Retinal pigment epithelial cell (primary cell): Measurements from ENCODE around the gene RASGEF1C.

Experiments
- DNase-seq: peaks from one replicate; pipeline ENCODE4 v3.0.0-alpha.2; 2010; ENCODE audit warnings: low read depth
- H3K4me3 ChIP-seq: 2 replicates; pipeline ENCODE4 v1.5.1; 2011; ENCODE audit warnings: mild to moderate bottlenecking, low read length, control low read depth, moderate library complexity
- TF ChIP-seq, protein P1 (sequence below): conservative IDR thresholded peaks from 2 replicates; pipeline ENCODE4 v1.5.1; 2011; ENCODE audit warnings: low read depth, low read length, control low read depth, inconsistent platforms

The RASGEF1C gene

DNA sequence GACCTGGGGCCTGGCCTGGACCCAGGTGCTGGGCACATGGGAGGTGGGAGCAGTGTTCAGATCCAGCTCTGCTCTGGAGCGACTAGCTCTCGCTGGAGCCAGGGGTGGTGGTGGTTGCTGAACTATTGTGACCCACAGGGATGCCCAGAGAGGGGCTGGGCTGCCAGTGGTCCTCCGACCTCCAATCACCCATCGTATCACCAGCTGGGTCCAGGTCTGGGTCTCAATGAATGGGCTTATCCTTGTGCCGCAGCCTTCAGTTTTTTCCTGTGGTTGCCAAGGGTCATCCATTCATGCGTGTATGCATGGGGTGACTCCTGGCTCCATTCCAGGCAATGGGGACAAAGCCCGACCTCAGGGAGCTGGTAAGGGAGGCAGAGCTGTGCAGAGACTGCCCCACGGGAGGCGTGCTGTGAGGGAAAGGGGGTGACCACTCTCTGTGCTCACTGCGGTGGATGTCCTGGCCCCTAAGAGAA is 68.9 kb downstream of the RASGEF1C start:
- H3K4me3 ChIP-seq: no peak overlapping the region
- TF ChIP-seq, protein P1, sequence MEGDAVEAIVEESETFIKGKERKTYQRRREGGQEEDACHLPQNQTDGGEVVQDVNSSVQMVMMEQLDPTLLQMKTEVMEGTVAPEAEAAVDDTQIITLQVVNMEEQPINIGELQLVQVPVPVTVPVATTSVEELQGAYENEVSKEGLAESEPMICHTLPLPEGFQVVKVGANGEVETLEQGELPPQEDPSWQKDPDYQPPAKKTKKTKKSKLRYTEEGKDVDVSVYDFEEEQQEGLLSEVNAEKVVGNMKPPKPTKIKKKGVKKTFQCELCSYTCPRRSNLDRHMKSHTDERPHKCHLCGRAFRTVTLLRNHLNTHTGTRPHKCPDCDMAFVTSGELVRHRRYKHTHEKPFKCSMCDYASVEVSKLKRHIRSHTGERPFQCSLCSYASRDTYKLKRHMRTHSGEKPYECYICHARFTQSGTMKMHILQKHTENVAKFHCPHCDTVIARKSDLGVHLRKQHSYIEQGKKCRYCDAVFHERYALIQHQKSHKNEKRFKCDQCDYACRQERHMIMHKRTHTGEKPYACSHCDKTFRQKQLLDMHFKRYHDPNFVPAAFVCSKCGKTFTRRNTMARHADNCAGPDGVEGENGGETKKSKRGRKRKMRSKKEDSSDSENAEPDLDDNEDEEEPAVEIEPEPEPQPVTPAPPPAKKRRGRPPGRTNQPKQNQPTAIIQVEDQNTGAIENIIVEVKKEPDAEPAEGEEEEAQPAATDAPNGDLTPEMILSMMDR: no peak
- no peak for DNase-seq

DNA sequence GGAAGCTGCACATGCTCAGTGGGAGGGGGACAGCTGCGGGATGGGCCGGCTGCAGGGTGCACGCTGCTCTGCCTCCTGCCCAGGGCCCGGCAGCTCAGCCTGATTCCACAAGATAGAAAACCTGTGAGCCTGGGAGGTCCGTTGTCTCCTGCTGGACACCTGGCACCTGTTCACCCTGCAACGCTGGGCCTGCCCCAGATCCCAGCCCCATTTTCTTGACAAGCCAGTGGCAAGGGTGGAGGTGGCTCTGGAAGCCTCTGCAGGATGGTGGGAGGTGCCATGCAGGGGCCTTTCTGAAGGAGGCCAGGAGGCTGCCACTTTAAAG is 69.3 kb downstream of the RASGEF1C start:
- no peak overlapping the region for H3K4me3 ChIP-seq
- TF ChIP-seq, protein P1: no peak
- no peak for DNase-seq

DNA sequence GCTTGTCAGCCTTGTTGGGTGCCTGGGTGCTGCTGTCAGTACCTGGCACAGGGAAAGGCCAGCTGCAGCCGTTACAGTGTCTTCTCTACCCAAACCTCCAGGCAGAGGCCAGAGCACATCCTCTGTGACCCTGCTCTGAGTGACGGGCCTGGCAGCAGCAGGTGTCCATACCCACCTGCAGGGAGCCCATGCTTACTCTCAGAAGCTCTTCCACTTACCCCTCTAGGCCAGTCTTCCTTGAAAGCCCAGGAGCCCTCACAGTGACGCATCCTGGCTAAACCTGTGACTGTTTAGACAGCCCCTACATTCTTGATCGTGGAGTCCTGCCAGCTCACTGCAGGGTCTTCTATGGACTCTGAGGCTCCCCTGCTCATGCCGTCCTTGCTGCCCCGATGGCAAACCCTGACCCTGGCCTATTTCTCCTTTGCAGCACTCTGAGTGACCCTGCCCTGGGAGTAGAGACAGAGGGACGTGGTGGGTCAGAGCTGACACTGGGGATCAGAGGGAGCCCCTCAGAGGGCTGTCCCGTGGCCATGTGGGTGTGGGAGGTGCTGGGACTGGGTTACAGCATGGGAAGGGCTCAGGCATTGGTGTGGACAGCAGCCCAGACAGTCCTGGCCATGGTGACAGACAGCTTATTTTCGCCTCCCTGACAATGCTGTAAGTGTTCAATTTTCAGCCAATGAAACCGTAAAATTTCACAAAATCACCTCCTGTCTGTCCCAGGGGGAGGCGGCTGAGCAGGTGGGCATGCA is 69.9 kb downstream of the RASGEF1C start:
- TF ChIP-seq, protein P1: no peak
- no peak overlapping the region for H3K4me3 ChIP-seq
- DNase-seq: no peak

DNA sequence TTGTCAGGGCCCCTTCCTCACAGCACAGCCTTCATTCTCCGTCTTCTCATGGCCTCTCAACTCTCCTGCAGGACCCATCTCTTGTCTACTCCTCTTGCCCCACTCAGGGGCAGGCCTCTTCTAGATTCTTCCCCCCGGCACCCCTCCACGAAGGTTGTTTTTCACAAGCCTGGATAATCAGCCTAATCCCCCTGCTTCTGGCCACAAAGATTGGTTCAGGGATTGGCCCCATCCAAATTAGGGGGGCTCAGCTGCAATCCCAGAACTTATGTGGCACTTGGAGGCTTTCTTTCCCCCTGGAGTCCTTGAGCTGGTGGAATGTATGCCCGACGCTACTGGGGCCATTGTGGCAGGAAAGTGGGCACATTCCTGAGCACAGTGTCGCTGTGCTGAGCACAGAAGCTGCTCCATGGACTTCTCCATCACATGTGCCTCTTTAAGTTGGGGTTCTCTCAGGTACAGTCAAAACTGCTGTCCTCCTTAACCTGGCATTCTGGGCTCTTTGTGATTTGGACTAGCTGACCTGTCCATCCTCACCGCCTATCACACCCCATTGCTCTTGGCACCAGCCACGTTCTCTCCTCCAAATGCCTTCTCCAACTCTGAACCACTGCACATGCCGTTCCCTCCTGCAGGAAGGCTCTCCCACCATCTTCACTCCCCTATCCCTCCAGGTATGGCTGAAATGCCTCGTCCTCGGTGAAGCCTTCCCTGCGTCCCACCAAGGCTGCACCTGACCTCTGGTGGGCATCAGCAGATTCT is 70.6 kb downstream of the RASGEF1C start:
- TF ChIP-seq, protein P1: no peak
- DNase-seq: no peak
- H3K4me3 ChIP-seq: no peak overlapping the region

DNA sequence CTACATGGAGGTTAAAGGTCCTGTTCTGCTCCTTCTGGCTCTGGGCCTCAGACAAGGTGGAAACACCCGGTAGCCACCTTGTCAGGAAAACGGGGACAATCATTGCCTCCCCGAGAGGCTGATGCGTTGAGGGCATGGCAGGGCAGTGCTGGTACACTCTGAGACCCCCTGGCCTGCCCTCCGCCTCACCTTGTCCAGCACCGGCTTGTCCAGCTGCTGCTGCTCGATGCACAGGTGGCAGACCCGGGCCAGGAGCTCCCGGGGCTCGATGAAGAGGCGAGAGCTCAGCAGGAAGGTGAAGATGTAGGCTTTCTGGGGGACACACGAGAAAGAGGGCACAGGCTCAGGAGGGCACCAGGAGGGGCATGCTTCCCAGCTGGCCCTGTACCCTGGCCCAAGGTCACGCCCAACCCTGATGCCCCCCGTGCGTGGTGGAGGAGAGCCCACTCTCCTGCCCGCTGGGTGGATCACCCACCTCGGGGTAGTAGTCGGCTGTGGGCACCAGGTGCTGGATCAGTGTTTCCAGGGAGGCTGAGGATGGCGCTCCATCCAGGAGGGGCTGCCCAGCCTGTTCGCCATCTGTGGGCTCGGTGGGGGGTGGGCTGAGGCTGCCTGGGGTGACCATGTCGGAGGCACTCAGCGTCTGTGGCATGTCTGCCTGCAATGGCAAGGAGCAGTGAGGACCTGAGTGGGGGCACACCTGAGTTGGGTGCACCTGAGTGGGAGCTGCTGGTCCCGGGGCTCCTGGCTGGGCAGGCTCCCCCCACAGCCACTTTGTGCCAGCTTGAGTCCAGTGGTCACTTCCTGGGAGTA is 71.4 kb downstream of the RASGEF1C start:
- DNase-seq: no peak
- H3K4me3 ChIP-seq: no peak overlapping the region
- TF ChIP-seq, protein P1: no peak

DNA sequence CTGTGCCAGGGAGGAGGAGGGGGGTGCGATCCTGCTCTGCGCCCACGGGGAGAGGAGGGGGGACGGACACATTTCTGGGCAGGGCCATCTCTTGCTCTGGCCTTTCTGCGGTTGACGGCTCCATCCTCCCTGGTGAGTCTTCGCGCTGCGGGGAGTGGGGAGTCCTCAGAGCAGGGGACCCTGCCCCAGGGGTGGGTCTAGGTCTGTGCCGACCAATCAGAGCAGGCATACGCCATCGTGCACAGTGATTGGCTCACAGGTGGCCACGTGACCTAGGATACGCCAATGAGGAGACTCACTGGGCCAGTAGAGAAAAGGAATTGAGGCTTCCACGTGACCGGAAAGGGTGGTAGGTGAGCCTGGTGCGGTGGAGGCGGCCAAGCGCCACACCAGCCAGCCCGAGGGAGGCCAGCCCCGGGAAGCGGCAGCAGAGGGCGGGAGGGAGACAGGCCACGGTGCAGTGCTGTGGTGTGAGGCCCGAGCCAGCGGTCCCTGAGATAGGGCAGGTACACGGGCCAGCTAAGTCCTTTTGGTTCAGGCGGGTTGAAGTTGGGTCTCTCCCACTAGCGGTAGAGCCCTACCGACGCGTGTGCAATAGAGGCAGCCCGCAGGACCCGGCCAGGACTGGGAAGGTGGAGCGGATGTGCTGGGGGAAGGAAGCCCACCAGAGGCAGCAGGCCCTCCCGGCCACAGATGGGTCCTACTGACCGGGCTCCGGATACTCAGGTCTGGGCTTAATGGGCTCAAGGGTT is 72.2 kb downstream of the RASGEF1C start:
- TF ChIP-seq, protein P1: no peak
- H3K4me3 ChIP-seq: no peak overlapping the region
- no peak for DNase-seq
